Neural progenitor cell (in vitro differentiated cells): ENCODE data around the gene DPP3. TPM values are rescaled to one million over a fixed set of nuclear protein-coding genes. Genes with fewer than 3 reads are reported as not detected.

ENCODE experiments used
- DNase-seq: peaks from one replicate; pipeline ENCODE4 v3.0.0-alpha.2; 2016; ENCODE audit warnings: low spot score
- H2AFZ ChIP-seq: fragments of 200-600 bp; sonication (generic); replicated peaks from 2 replicates; pipeline ENCODE4 v1.6.1; 2016; ENCODE audit warnings: antibody characterized with exemption
- H3F3A ChIP-seq: fragments of 200-600 bp; sonication (generic); 2 replicates; pipeline ENCODE4 v1.6.1; 2016; ENCODE audit warnings: antibody characterized with exemption, low read depth
- H3K27ac ChIP-seq: fragments of 200-600 bp; sonication (generic); 2 replicates; pipeline ENCODE4 v1.5.1; 2016; ENCODE audit warnings: mild to moderate bottlenecking
- H3K27me3 ChIP-seq: fragments of 200-600 bp; sonication (generic); 2 replicates; pipeline ENCODE4 v1.6.1; 2016; ENCODE audit warnings: mild to moderate bottlenecking, moderate library complexity
- H3K36me3 ChIP-seq: fragments of 200-600 bp; sonication (generic); 2 replicates; pipeline ENCODE4 v1.5.1; 2016
- H3K4me1 ChIP-seq: fragments of 200-600 bp; sonication (generic); 2 replicates; pipeline ENCODE4 v1.6.1; 2016; ENCODE audit warnings: mixed run types
- H3K4me2 ChIP-seq: fragments of 200-600 bp; sonication (generic); 2 replicates; pipeline ENCODE4 v1.6.1; 2016
- H3K4me3 ChIP-seq: fragments of 200-600 bp; sonication (generic); 2 replicates; pipeline ENCODE4 v1.5.1; 2016
- H3K79me2 ChIP-seq: fragments of 200-600 bp; sonication (generic); 2 replicates; pipeline ENCODE4 v1.6.1; 2016; ENCODE audit warnings: low read depth
- H3K9ac ChIP-seq: fragments of 200-600 bp; sonication (generic); 2 replicates; pipeline ENCODE4 v1.6.1; 2016
- H3K9me3 ChIP-seq: fragments of 200-600 bp; sonication (generic); 2 replicates; pipeline ENCODE4 v1.5.1; 2016; ENCODE audit warnings: low read depth
- H4K20me1 ChIP-seq: fragments of 200-600 bp; sonication (generic); 2 replicates; pipeline ENCODE4 v1.6.1; 2016; ENCODE audit warnings: low read depth
- H3K27ac Mint-ChIP-seq: 3 replicates; pipeline ENCODE4 v1.8.0; 2021; ENCODE audit warnings: mixed read lengths
- H3K27me3 Mint-ChIP-seq: 2 replicates; pipeline ENCODE4 v1.8.0; 2022; ENCODE audit warnings: low read depth, mild to moderate bottlenecking, inconsistent platforms, moderate library complexity, mixed read lengths; ENCODE audit not compliant: insufficient read depth
- H3K36me3 Mint-ChIP-seq: 3 replicates; pipeline ENCODE4 v1.8.0; 2021; ENCODE audit warnings: mixed read lengths
- H3K4me1 Mint-ChIP-seq: 3 replicates; pipeline ENCODE4 v1.8.0; 2021; ENCODE audit warnings: mixed read lengths
- H3K4me3 Mint-ChIP-seq: 3 replicates; pipeline ENCODE4 v1.8.0; 2021; ENCODE audit warnings: mild to moderate bottlenecking, moderate library complexity, mixed read lengths
- H3K9me3 Mint-ChIP-seq: 3 replicates; pipeline ENCODE4 v1.8.0; 2020; ENCODE audit warnings: mixed read lengths
- CTCF ChIP-seq: fragments of 200-600 bp; sonication (generic); IDR thresholded peaks from 2 replicates; pipeline ENCODE4 v1.5.1; 2017; ENCODE audit warnings: antibody characterized with exemption, mild to moderate bottlenecking
- EZH2 ChIP-seq: fragments of 200-600 bp; sonication (generic); IDR thresholded peaks from 2 replicates; pipeline ENCODE4 v1.6.1; 2017; ENCODE audit warnings: antibody characterized with exemption, mild to moderate bottlenecking, moderate library complexity
- EZH2phosphoT487 ChIP-seq: fragments of 200-600 bp; sonication (generic); IDR thresholded peaks from 2 replicates; pipeline ENCODE4 v1.6.1; 2017; ENCODE audit warnings: antibody characterized with exemption
- total RNA-seq: library from RNA; depleted of rRNA; stranded (reverse); fragments of >200 nt; gene quantifications from 2 replicates; pipeline ENCODE4 v1.2.3, GENCODE V29; 2015; ENCODE audit warnings: low replicate concordance

DPP3 gene
- total RNA-seq, 1 donor from 2014 or later = 41.3 TPM

GRCh38 chr11:66549696-66550095, 69.5 kb downstream of the DPP3 start:
- H3K9ac ChIP-seq = no peak overlapping the region
- no peaks in the 10 kb centered on the region for H3K9me3 ChIP-seq
- H3K4me3 Mint-ChIP-seq = no peak overlapping the region
- H3K79me2 ChIP-seq = no peaks in the 10 kb centered on the region
- H3K27me3 ChIP-seq = no peaks in the 10 kb centered on the region
- TF ChIP-seq EZH2phosphoT487 (no peak), EZH2 (no peak), CTCF (no peak)
- no peak for DNase-seq
- peaks cover 20% of the 10 kb centered on the region for H3K27me3 Mint-ChIP-seq
- peaks cover 15% of the 10 kb centered on the region for H4K20me1 ChIP-seq
- H3K27ac ChIP-seq = no peak overlapping the region
- no peaks in the 10 kb centered on the region for H3K36me3 ChIP-seq
- peaks cover 32% of the 10 kb centered on the region for H3K4me1 Mint-ChIP-seq
- no peak overlapping the region for H2AFZ ChIP-seq
- H3K4me1 ChIP-seq = peaks cover 20% of the 10 kb centered on the region
- no peak overlapping the region for H3K4me3 ChIP-seq
- H3K27ac Mint-ChIP-seq = peak overlapping the region; percentile 90
- no peaks in the 10 kb centered on the region for H3K36me3 Mint-ChIP-seq
- no peak overlapping the region for H3K4me2 ChIP-seq
- H3K9me3 Mint-ChIP-seq = no peaks in the 10 kb centered on the region
- peaks cover 35% of the 10 kb centered on the region for H3F3A ChIP-seq

GRCh38 chr11:66550887-66551286, 70.7 kb downstream of the DPP3 start:
- Histone ChIP-seq H4K20me1 (peaks cover 15% of the 10 kb centered on the region), H2AFZ (no peak overlapping the region), H3K79me2 (no peaks in the 10 kb centered on the region), H3K4me2 (no peak overlapping the region), H3K27ac (no peak overlapping the region), H3K27me3 (no peaks in the 10 kb centered on the region), H3K9me3 (no peaks in the 10 kb centered on the region), H3K4me3 (no peak overlapping the region), H3K36me3 (no peaks in the 10 kb centered on the region), H3K9ac (no peak overlapping the region), H3K4me1 (peaks cover 20% of the 10 kb centered on the region), H3F3A (peaks cover 35% of the 10 kb centered on the region)
- no peak overlapping the region for H3K4me3 Mint-ChIP-seq
- H3K27ac Mint-ChIP-seq = peak overlapping the region; percentile 44
- H3K4me1 Mint-ChIP-seq = peaks cover 28% of the 10 kb centered on the region
- H3K36me3 Mint-ChIP-seq = no peaks in the 10 kb centered on the region
- H3K27me3 Mint-ChIP-seq = peaks cover 20% of the 10 kb centered on the region
- no peak for TF ChIP-seq EZH2phosphoT487
- TF ChIP-seq CTCF = no peak
- no peak for TF ChIP-seq EZH2
- no peaks in the 10 kb centered on the region for H3K9me3 Mint-ChIP-seq
- no peak for DNase-seq

- Histone ChIP-seq H3K4me3 (no peak overlapping the region), H4K20me1 (peaks cover 4% of the 10 kb centered on the region), H3K4me1 (no peaks in the 10 kb centered on the region), H3K4me2 (no peak overlapping the region), H3K79me2 (no peaks in the 10 kb centered on the region), H3K9ac (no peak overlapping the region), H3K36me3 (no peaks in the 10 kb centered on the region), H3F3A (peaks cover 3% of the 10 kb centered on the region), H3K27me3 (no peaks in the 10 kb centered on the region), H3K27ac (no peak overlapping the region), H2AFZ (no peak overlapping the region), H3K9me3 (no peaks in the 10 kb centered on the region)
- Mint-ChIP-seq H3K27ac (no peak overlapping the region), H3K27me3 (peaks cover 10% of the 10 kb centered on the region), H3K4me3 (no peak overlapping the region), H3K4me1 (no peaks in the 10 kb centered on the region), H3K36me3 (no peaks in the 10 kb centered on the region), H3K9me3 (no peaks in the 10 kb centered on the region)
- DNase-seq = no peak
- TF ChIP-seq CTCF (no peak), EZH2 (no peak), EZH2phosphoT487 (no peak)
Measured at GRCh38 chr11:66554602-66555001, 74.4 kb downstream of the DPP3 start.
